GM12878 (cell line): Measurements from ENCODE around the gene TUB. TPM values are rescaled to one million over a fixed set of nuclear protein-coding genes. Genes with fewer than 3 reads are reported as not detected.

ENCODE experiments used
- ATAC-seq: fragments of 200-7000 bp; cut with Tn5 transposase; 3 replicates; pipeline ENCODE4 v1.9.1; 2020; ENCODE audit warnings: mild to moderate bottlenecking, moderate library complexity
- BruUV-seq: library from RNA; stranded (reverse); fragments of 400-500 nt; replicated peaks from 2 replicates; lab custom pipeline; 2021; lab: Mats Ljungman, UMichigan
- CTCF ChIA-PET: fragments of 300-600 bp; sonication (Branson Sonifier 250); formaldehyde crosslinking; extraction: SDS; loops from one replicate; lab custom pipeline; 2021; ENCODE audit warnings: inconsistent platforms; lab: Yijun Ruan, JAX
- POLR2A ChIA-PET: fragments of 350-600 bp; formaldehyde crosslinking; extraction: SDS; loops from one replicate; lab custom pipeline; 2021; ENCODE audit warnings: inconsistent platforms; lab: Charles Lee
- RAD21 ChIA-PET: fragments of 300-600 bp; sonication (Branson Sonifier 250); formaldehyde crosslinking; loops from one replicate; lab custom pipeline; 2023; ENCODE audit warnings: antibody characterized with exemption; ENCODE audit not compliant: unreplicated experiment; lab: Charles Lee
- SMC1A ChIA-PET: fragments of 300-600 bp; sonication (Branson Sonifier 250); formaldehyde crosslinking; loops from one replicate; lab custom pipeline; 2023; ENCODE audit not compliant: unreplicated experiment, uncharacterized antibody; lab: Charles Lee
- DNase-seq: peaks from one replicate; pipeline ENCODE4 v3.0.0-alpha.2; 2011; ENCODE audit warnings: low read depth, low spot score
- FAIRE-seq: peaks from 3 replicates; lab custom pipeline; 2011; peaks lifted over from hg19 to GRCh38; lab: Jason Lieb, UNC
- H2AFZ ChIP-seq: 2 replicates; pipeline ENCODE4 v1.6.0; 2011; ENCODE audit warnings: low read depth, low read length, control low read depth; ENCODE audit not compliant: control insufficient read depth
- H3K27ac ChIP-seq: 2 replicates; pipeline ENCODE4 v1.5.1; 2011; ENCODE audit warnings: control low read depth; ENCODE audit not compliant: control insufficient read depth, insufficient read depth
- H3K27me3 ChIP-seq, 2 experiments: replicated peaks in 1 of 2; 2 replicates each; pipeline versions ENCODE4 v1.6.0 to v1.6.1; 2011; ENCODE audit warnings: low read length in 1 of 2; ENCODE audit not compliant: control insufficient read depth in 2 of 2, insufficient read depth in 2 of 2
- H3K36me3 ChIP-seq, 2 experiments: 2 replicates each; pipeline ENCODE4 v1.5.1; 2011; ENCODE audit warnings: low read length in 1 of 2; ENCODE audit not compliant: control insufficient read depth in 2 of 2, insufficient read depth in 2 of 2
- H3K4me1 ChIP-seq: 2 replicates; pipeline ENCODE4 v1.6.1; 2011; ENCODE audit warnings: mild to moderate bottlenecking, low read length, moderate library complexity, mixed read lengths; ENCODE audit not compliant: control insufficient read depth, insufficient read depth
- H3K4me2 ChIP-seq: 2 replicates; pipeline ENCODE4 v1.6.0; 2011; ENCODE audit warnings: control low read depth; ENCODE audit not compliant: control insufficient read depth, insufficient read depth
- H3K4me3 ChIP-seq: fragments of 200-600 bp; sonication (generic); 2 replicates; pipeline ENCODE4 v1.5.1; 2016
- H3K79me2 ChIP-seq: 2 replicates; pipeline ENCODE4 v1.6.0; 2011; ENCODE audit warnings: low read length; ENCODE audit not compliant: control insufficient read depth, insufficient read depth
- H3K9ac ChIP-seq: 2 replicates; pipeline ENCODE4 v1.8.0; 2011; ENCODE audit warnings: low read length, control low read depth, mixed read lengths; ENCODE audit not compliant: control insufficient read depth, insufficient read depth
- H3K9me3 ChIP-seq: replicated peaks from 3 replicates; pipeline ENCODE4 v1.5.1; 2011; ENCODE audit warnings: mild to moderate bottlenecking, low read length; ENCODE audit not compliant: control insufficient read depth, insufficient read depth
- H4K20me1 ChIP-seq: 2 replicates; pipeline ENCODE4 v1.6.0; 2011; ENCODE audit not compliant: control insufficient read depth, insufficient read depth
- BHLHE40 ChIP-seq, 2 experiments: fragments of 450-650 bp in 1 of 2; IDR thresholded peaks; 2 replicates each; pipeline ENCODE4 v1.6.1; 2011 to 2017; ENCODE audit warnings: low read depth in 2 of 2, borderline replicate concordance in 1 of 2, improper control_type of control experiment in 1 of 2, low read length in 1 of 2, mild to moderate bottlenecking in 1 of 2
- CBX3 ChIP-seq: fragments of 200-600 bp; sonication (generic); IDR thresholded peaks from 2 replicates; pipeline ENCODE4 v1.6.1; 2016; ENCODE audit warnings: low read depth, borderline replicate concordance
- CHD2 ChIP-seq: IDR thresholded peaks from 2 replicates; pipeline ENCODE4 v1.6.1; 2011; ENCODE audit warnings: low read depth, low read length, improper control_type of control experiment, borderline replicate concordance
- ETV6 ChIP-seq, 2 experiments: fragments of 450-650 bp in 1 of 2; IDR thresholded peaks in 1 of 2; conservative IDR thresholded peaks in 1 of 2; 2 replicates each; pipeline ENCODE4 v1.6.1; 2014; ENCODE audit warnings: antibody characterized with exemption in 1 of 2, borderline replicate concordance in 1 of 2, low read depth in 1 of 2, mild to moderate bottlenecking in 1 of 2, moderate library complexity in 1 of 2
- HCFC1 ChIP-seq: fragments of 150-350 bp; IDR thresholded peaks from 2 replicates; pipeline ENCODE4 v1.6.1; 2014; ENCODE audit warnings: low read length
- POLR2AphosphoS5 ChIP-seq: IDR thresholded peaks from 2 replicates; pipeline ENCODE4 v1.6.1; 2011; ENCODE audit warnings: mild to moderate bottlenecking, low read length, inconsistent platforms
- SMAD5 ChIP-seq: IDR thresholded peaks from 2 replicates; pipeline ENCODE4 v1.6.1; 2016; ENCODE audit warnings: antibody characterized with exemption, low read depth
- YY1 ChIP-seq: IDR thresholded peaks from 2 replicates; pipeline ENCODE4 v1.6.1; 2011; ENCODE audit warnings: low read depth, mild to moderate bottlenecking, low read length
- ZBED1 ChIP-seq: IDR thresholded peaks from 2 replicates; pipeline ENCODE4 v1.6.1; 2016; ENCODE audit warnings: borderline replicate concordance
- ZNF217 ChIP-seq: fragments of 450-650 bp; IDR thresholded peaks from 2 replicates; pipeline ENCODE4 v1.6.1; 2017; ENCODE audit warnings: antibody characterized with exemption, mild to moderate bottlenecking
- ZNF622 ChIP-seq: fragments of 450-650 bp; IDR thresholded peaks from 2 replicates; pipeline ENCODE4 v1.6.1; 2017; ENCODE audit warnings: mild to moderate bottlenecking, inconsistent platforms
- WGBS: methylation state at CpG from one replicate; pipeline ENCODE4 v1.1.6; 2016; ENCODE audit warnings: low lambda C conversion rate; ENCODE audit not compliant: insufficient replicate concordance, insufficient coverage; ENCODE audit errors: missing lambda C conversion rate; 5-methylcytosine and 5-hydroxymethylcytosine counted together
- in situ Hi-C: fragments of 300-500 bp; cut with MboI; formaldehyde crosslinking; loops from 9 replicates; pipeline ENCODE4 v1.14.3; 2018; ENCODE audit warnings: mixed read lengths
- intact Hi-C: fragments of 100-400 bp; cut with micrococcal nuclease; formaldehyde crosslinking; loops from one replicate; pipeline ENCODE4 v1.14.2; 2022; ENCODE audit not compliant: unreplicated experiment
- polyA plus RNA-seq, 11 experiments: library from polyadenylated mRNA; depleted of rRNA in 4 of 11; unstranded in 6 of 11; stranded (reverse) in 5 of 11; fragments of >200 nt; fragmentation: Nextera tagmentation in 4 of 11; fragmentation: Illumina TruSeq in 1 of 11; extraction: Ambion mirVana in 4 of 11; extraction: Trizol in 1 of 11; gene quantifications; 1 replicate in 1 of 11; 2 replicates in 10 of 11; pipeline versions ENCODE4 v1.2.1 to v1.2.3, GENCODE V29; 2011 to 2016; ENCODE audit warnings: inconsistent platforms in 2 of 11, missing spikeins in 2 of 11, low read depth in 1 of 11
- total RNA-seq, 4 experiments: library from RNA; depleted of rRNA in 3 of 4; stranded (reverse); fragments of >200 nt in 3 of 4; fragmentation: Illumina TruSeq in 1 of 4; extraction: Trizol in 1 of 4; gene quantifications; 2 replicates each; pipeline versions ENCODE4 v1.2.1 to v1.2.3, GENCODE V29; 2013 to 2021

Gene TUB
- total and polyA plus RNA-seq, 10 of the 15 experiments (the other 5 are each of a cell fraction or from before 2014, with no cell fraction given), result 0.01 to 0.06 (median 0.03) TPM; not detected in 6

GRCh38 chr11:8100158-8100557 lies 19.1 kb downstream of the TUB start:
- Histone ChIP-seq H3K27ac (no peak overlapping the region), H3K9ac (no peak overlapping the region), H3K4me1 (no peaks in the 10 kb centered on the region), H2AFZ (no peak overlapping the region), H3K27me3 (no peaks in the 10 kb centered on the region), H3K79me2 (no peaks in the 10 kb centered on the region), H3K4me2 (no peak overlapping the region), H4K20me1 (no peaks in the 10 kb centered on the region), H3K36me3 (peaks cover 0 to 4% of the 10 kb centered on the region in 2 experiments; a peak in 2 of 4 replicates), H3K4me3 (no peak overlapping the region), H3K9me3 (no peaks in the 10 kb centered on the region)
- FAIRE-seq, result no peak
- intact Hi-C loops (no loop called here), in situ Hi-C loops (no loop called here)
- TF ChIP-seq SMAD5 (no peak), BHLHE40 (IDR thresholded peaks at IDR 0.05; ENCODE audit: borderline replicate concordance in 1 of 2, low read depth in 2 of 2, low read length in 1 of 2) (no peak), HCFC1 (no peak), POLR2AphosphoS5 (no peak), CHD2 (no peak)
- ATAC-seq, result no peak
- no peak for DNase-seq
- 31% methylated on average over 14 of the region's 14 CpGs for WGBS
- BruUV-seq, result no TSS peak
- ChIA-PET POLR2A (no interaction called here), SMC1A (interaction anchor here (1.1 to 2.6 kb wide), 13 partner anchors 12 to 1002 kb away, joined by 3 to 30 read pairs (median 5); partner anchors contain the start of gene EIF3F), RAD21 (interaction anchor here (1.0 to 3.7 kb wide), 7 partner anchors 9 to 463 kb away, joined by 3 to 56 read pairs (median 4); no protein-coding TSS in a partner anchor), CTCF (interaction anchor here (0.6 to 3.7 kb wide), 26 partner anchors 9 to 1002 kb away, joined by 3 to 94 read pairs (median 5); partner anchors contain the start of gene EIF3F)

GRCh38 chr11:8100605-8101004 lies 19.6 kb downstream of the TUB start:
- Histone ChIP-seq H3K27ac (no peak overlapping the region), H3K9me3 (no peaks in the 10 kb centered on the region), H3K4me2 (no peak overlapping the region), H3K36me3 (peaks cover 0 to 4% of the 10 kb centered on the region in 2 experiments; a peak in 2 of 4 replicates), H3K9ac (no peak overlapping the region), H4K20me1 (no peaks in the 10 kb centered on the region), H3K4me3 (no peak overlapping the region), H3K79me2 (no peaks in the 10 kb centered on the region), H2AFZ (no peak overlapping the region), H3K4me1 (no peaks in the 10 kb centered on the region), H3K27me3 (no peaks in the 10 kb centered on the region)
- ChIA-PET POLR2A (no interaction called here), SMC1A (interaction anchor here (1.1 to 2.6 kb wide), 7 partner anchors 12 to 1002 kb away, joined by 3 to 30 read pairs (median 5); no protein-coding TSS in a partner anchor), CTCF (interaction anchor here (0.6 to 3.7 kb wide), 14 partner anchors 9 to 330 kb away, joined by 3 to 94 read pairs (median 11); partner anchors contain the start of gene EIF3F), RAD21 (interaction anchor here (1.0 to 3.7 kb wide), 4 partner anchors 9 to 94 kb away, joined by 3 to 56 read pairs (median 17); no protein-coding TSS in a partner anchor)
- BruUV-seq, result no TSS peak
- intact Hi-C loops, result no loop called here
- in situ Hi-C loops, result no loop called here
- DNase-seq, result no peak
- no peak for TF ChIP-seq CBX3
- TF ChIP-seq ZNF622, result no peak
- no peak for TF ChIP-seq ZNF217
- no peak for TF ChIP-seq YY1
- TF ChIP-seq ETV6 (conservative IDR thresholded peaks at IDR 0.05 in 1 of 2, IDR thresholded peaks at IDR 0.05 in 1 of 2; ENCODE audit: borderline replicate concordance in 1 of 2, low read depth in 1 of 2), result no peak
- no peak for TF ChIP-seq ZBED1
- FAIRE-seq, result no peak
- ATAC-seq, result no peak
- 37% methylated on average over 8 of the region's 8 CpGs for WGBS
